Upper lobe of left lung (tissue), 4 donors: ENCODE data around the gene UBA6.

Experiments
- CTCF ChIP-seq, 6 experiments: fragments of 450-650 bp in 4 of 6; fragments of 200-600 bp in 2 of 6; sonication (generic) in 2 of 6; IDR thresholded peaks; one replicate each; pipeline ENCODE4 v1.5.1; 2016 to 2019; ENCODE audit warnings: antibody characterized with exemption in 6 of 6
- EP300 ChIP-seq, 4 donors: sonication (generic); formaldehyde crosslinking; IDR thresholded peaks; one replicate each; pipeline ENCODE4 v1.5.1; 2017; ENCODE audit warnings: antibody characterized with exemption in 4 of 4, control low read depth in 2 of 4
- POLR2AphosphoS5 ChIP-seq, 2 donors: sonication (generic); formaldehyde crosslinking; IDR thresholded peaks; one replicate each; pipeline ENCODE4 v1.5.1; 2017; ENCODE audit warnings: antibody characterized with exemption in 2 of 2

GRCh38 chr4:67604029-67604381 lies 97.0 kb downstream of the UBA6 start:
- TF ChIP-seq CTCF (IDR thresholded peaks at IDR 0.05) (no peak), EP300 (IDR thresholded peaks at IDR 0.05) (no peak), POLR2AphosphoS5 (IDR thresholded peaks at IDR 0.05) (no peak)
